Measurements from ENCODE around the gene FIG4. TPM values are rescaled to one million over a fixed set of nuclear protein-coding genes. Genes with fewer than 3 reads are reported as not detected.
"Not testable (repeated sequence)": the region's sequence is repeated elsewhere in the genome, so short reads cannot be mapped to it uniquely, and the experiment has no call there.

FIG4 gene
- total and polyA plus RNA-seq, 4 donors = 7.1 to 26.7 (median 16.4) TPM

GRCh38 chr6:109693111-109693510, 2.0 kb downstream of the FIG4 start:
- ATAC-seq (ENCODE audit: low FRiP score) (no peak), DNase-seq (no peak)

GRCh38 chr6:109695468-109695867, 4.4 kb downstream of the FIG4 start:
- ATAC-seq (ENCODE audit: low FRiP score) (no peak), DNase-seq (no peak)
- intact Hi-C loops (cut with DNase I) = loop anchor here (10.0 kb wide), 2 partner anchors 171 to 489 kb away; partner anchors contain the start of gene CDC40 (in 1 of the 2)
- Histone ChIP-seq H3K27me3 (ENCODE audit: control insufficient read depth in 1 of 2, insufficient read depth in 2 of 2, low read length in 1 of 2) (no peaks in the 10 kb centered on the region), H3K4me3 (ENCODE audit: low read length in 2 of 2) (no peak overlapping the region), H3K4me1 (ENCODE audit: control insufficient read depth in 1 of 2, insufficient read depth in 2 of 2, low read length in 2 of 2) (peaks cover 0 to 4% of the 10 kb centered on the region in 2 donors), H3K27ac (ENCODE audit: low read depth in 1 of 2, low read length in 2 of 2) (no peak overlapping the region), H3K9me3 (ENCODE audit: control insufficient read depth, low read length) (no peaks in the 10 kb centered on the region), H3K36me3 (ENCODE audit: control insufficient read depth in 1 of 2, insufficient read depth in 2 of 2, low read length in 1 of 2) (no peaks in the 10 kb centered on the region)
- WGBS, 2 donors = 45 to 47% methylated on average over 4 of the region's 4 CpGs

More at GRCh38 chr6:109693111-109693510, 2.0 kb downstream of the FIG4 start:
- no peaks in the 10 kb centered on the region for H3K36me3 ChIP-seq (ENCODE audit: control insufficient read depth in 1 of 2, insufficient read depth in 2 of 2, low read length in 1 of 2)
- no peak overlapping the region for H3K4me3 ChIP-seq (ENCODE audit: low read length in 2 of 2)
- H3K9me3 ChIP-seq (ENCODE audit: control insufficient read depth, low read length) = no peaks in the 10 kb centered on the region
- H3K4me1 ChIP-seq (ENCODE audit: control insufficient read depth in 1 of 2, insufficient read depth in 2 of 2, low read length in 2 of 2) = peaks cover 0 to 4% of the 10 kb centered on the region in 2 donors
- no peak overlapping the region for H3K27ac ChIP-seq (ENCODE audit: low read depth in 1 of 2, low read length in 2 of 2)
- intact Hi-C loops (cut with DNase I) = loop anchor here (10.0 kb wide), 2 partner anchors 168 to 492 kb away; partner anchors contain the start of gene CDC40 (in 1 of the 2)
- no peaks in the 10 kb centered on the region for H3K27me3 ChIP-seq (ENCODE audit: control insufficient read depth in 1 of 2, insufficient read depth in 2 of 2, low read length in 1 of 2)

GRCh38 chr6:109696355-109696754, 5.3 kb downstream of the FIG4 start:
- DNase-seq (no peak), ATAC-seq (ENCODE audit: low FRiP score) (no peak)
- no peak overlapping the region for H3K4me3 ChIP-seq (ENCODE audit: low read length in 2 of 2)
- no peaks in the 10 kb centered on the region for H3K9me3 ChIP-seq (ENCODE audit: control insufficient read depth, low read length)
- H3K4me1 ChIP-seq (ENCODE audit: control insufficient read depth in 1 of 2, insufficient read depth in 2 of 2, low read length in 2 of 2) = peaks cover 0 to 4% of the 10 kb centered on the region in 2 donors
- H3K27ac ChIP-seq (ENCODE audit: low read depth in 1 of 2, low read length in 2 of 2) = no peak overlapping the region
- 97% methylated on average over 5 of the region's 5 CpGs for WGBS, 2 donors
- no peaks in the 10 kb centered on the region for H3K36me3 ChIP-seq (ENCODE audit: control insufficient read depth in 1 of 2, insufficient read depth in 2 of 2, low read length in 1 of 2)
- intact Hi-C loops (cut with DNase I) = loop anchor here (10.0 kb wide), 2 partner anchors 172 to 488 kb away; partner anchors contain the start of gene CDC40 (in 1 of the 2)
- no peaks in the 10 kb centered on the region for H3K27me3 ChIP-seq (ENCODE audit: control insufficient read depth in 1 of 2, insufficient read depth in 2 of 2, low read length in 1 of 2)

GRCh38 chr6:109701221-109701620, 10.1 kb downstream of the FIG4 start:
- no peak for DNase-seq
- no peak overlapping the region for H3K4me3 ChIP-seq (ENCODE audit: low read length in 2 of 2)
- H3K4me1 ChIP-seq (ENCODE audit: control insufficient read depth in 1 of 2, insufficient read depth in 2 of 2, low read length in 2 of 2) = peaks cover 2% of the 10 kb centered on the region in 2 donors
- WGBS, 2 donors = 72 to 77% methylated on average over 4 of the region's 4 CpGs
- H3K36me3 ChIP-seq (ENCODE audit: control insufficient read depth in 1 of 2, insufficient read depth in 2 of 2, low read length in 1 of 2) = no peaks in the 10 kb centered on the region
- no peak for ATAC-seq (ENCODE audit: low FRiP score)
- no peaks in the 10 kb centered on the region for H3K27me3 ChIP-seq (ENCODE audit: control insufficient read depth in 1 of 2, insufficient read depth in 2 of 2, low read length in 1 of 2)
- intact Hi-C loops (cut with DNase I) = loop anchor here (10.0 kb wide), 2 partner anchors 94 to 694 kb away; no protein-coding TSS in a partner anchor
- no peaks in the 10 kb centered on the region for H3K9me3 ChIP-seq (ENCODE audit: control insufficient read depth, low read length)
- no peak overlapping the region for H3K27ac ChIP-seq (ENCODE audit: low read depth in 1 of 2, low read length in 2 of 2)

DNA sequence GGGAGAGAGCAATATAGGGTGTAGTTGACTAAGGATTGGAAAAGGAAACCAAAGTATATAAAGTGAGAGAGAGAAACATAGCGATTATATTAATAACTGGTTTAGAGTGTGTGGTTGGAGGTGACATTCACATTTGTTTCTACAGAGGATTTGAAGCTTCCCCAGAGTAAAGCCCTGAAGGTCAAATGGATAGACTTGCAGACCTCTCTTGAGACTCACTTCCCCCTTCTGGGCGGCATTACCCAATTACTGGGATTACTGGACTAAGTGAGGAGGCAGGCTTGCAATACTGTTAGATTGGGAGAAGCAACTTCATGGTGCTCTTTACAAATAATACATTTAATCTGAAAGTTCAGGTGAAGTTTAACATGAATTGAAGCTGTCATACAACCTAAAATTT, 10.7 kb downstream of the FIG4 start:
- intact Hi-C loops (cut with DNase I) = loop anchor here (10.0 kb wide), 2 partner anchors 93 to 693 kb away; no protein-coding TSS in a partner anchor
- Histone ChIP-seq H3K4me1 (ENCODE audit: control insufficient read depth in 1 of 2, insufficient read depth in 2 of 2, low read length in 2 of 2) (peaks cover 2% of the 10 kb centered on the region in 2 donors), H3K9me3 (ENCODE audit: control insufficient read depth, low read length) (no peaks in the 10 kb centered on the region), H3K4me3 (ENCODE audit: low read length in 2 of 2) (no peak overlapping the region), H3K27me3 (ENCODE audit: control insufficient read depth in 1 of 2, insufficient read depth in 2 of 2, low read length in 1 of 2) (no peaks in the 10 kb centered on the region), H3K27ac (ENCODE audit: low read depth in 1 of 2, low read length in 2 of 2) (no peak overlapping the region), H3K36me3 (ENCODE audit: control insufficient read depth in 1 of 2, insufficient read depth in 2 of 2, low read length in 1 of 2) (no peaks in the 10 kb centered on the region)
- ATAC-seq (ENCODE audit: low FRiP score) = no peak
- WGBS, 2 donors = 93 to 95% methylated on average over 2 of the region's 2 CpGs
- no peak for DNase-seq

GRCh38 chr6:109702791-109703190, 11.7 kb downstream of the FIG4 start:
- 76 to 77% methylated on average over 4 of the region's 4 CpGs for WGBS, 2 donors
- peaks cover 0 to 2% of the 10 kb centered on the region in 2 donors for H3K4me1 ChIP-seq (ENCODE audit: control insufficient read depth in 1 of 2, insufficient read depth in 2 of 2, low read length in 2 of 2)

DNA sequence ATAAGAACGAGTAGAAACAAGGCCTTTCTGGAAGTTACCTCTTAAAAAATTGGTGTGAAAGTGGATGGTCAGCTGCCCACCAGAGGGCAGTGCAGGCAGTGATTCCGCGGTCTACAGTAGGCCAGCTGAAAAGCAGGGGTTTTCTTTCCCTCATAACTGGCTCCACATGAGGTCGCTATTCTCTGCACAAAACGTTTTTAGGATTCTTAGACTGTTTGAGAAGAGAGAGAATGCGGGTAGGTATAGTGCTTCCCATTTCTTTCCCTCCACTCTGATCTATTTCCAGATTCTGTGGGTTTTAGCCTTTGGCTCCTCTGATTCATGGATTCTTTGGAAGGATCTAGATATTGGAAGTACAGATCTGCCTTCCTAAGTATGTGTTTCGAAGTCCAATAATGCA, 14.2 kb downstream of the FIG4 start:
- Histone ChIP-seq H3K27me3 (ENCODE audit: control insufficient read depth in 1 of 2, insufficient read depth in 2 of 2, low read length in 1 of 2) (no peaks in the 10 kb centered on the region), H3K4me1 (ENCODE audit: control insufficient read depth in 1 of 2, insufficient read depth in 2 of 2, low read length in 2 of 2) (peaks cover 0 to 2% of the 10 kb centered on the region in 2 donors), H3K36me3 (ENCODE audit: control insufficient read depth in 1 of 2, insufficient read depth in 2 of 2, low read length in 1 of 2) (no peaks in the 10 kb centered on the region), H3K4me3 (ENCODE audit: low read length in 2 of 2) (no peak overlapping the region), H3K27ac (ENCODE audit: low read depth in 1 of 2, low read length in 2 of 2) (no peak overlapping the region), H3K9me3 (ENCODE audit: control insufficient read depth, low read length) (no peaks in the 10 kb centered on the region)
- WGBS, 2 donors = 15 to 16% methylated on average over 7 of the region's 7 CpGs
- ATAC-seq (ENCODE audit: low FRiP score) = peak; percentile 97
- intact Hi-C loops (cut with DNase I) = loop anchor here (5.0 to 10.0 kb wide), 3 partner anchors 90 to 690 kb away; no protein-coding TSS in a partner anchor
- DNase-seq = peak; percentile 85 to 92

More at GRCh38 chr6:109702791-109703190, 11.7 kb downstream of the FIG4 start:
- Histone ChIP-seq H3K4me3 (ENCODE audit: low read length in 2 of 2) (no peak overlapping the region), H3K36me3 (ENCODE audit: control insufficient read depth in 1 of 2, insufficient read depth in 2 of 2, low read length in 1 of 2) (no peaks in the 10 kb centered on the region), H3K27ac (ENCODE audit: low read depth in 1 of 2, low read length in 2 of 2) (no peak overlapping the region), H3K27me3 (ENCODE audit: control insufficient read depth in 1 of 2, insufficient read depth in 2 of 2, low read length in 1 of 2) (no peaks in the 10 kb centered on the region), H3K9me3 (ENCODE audit: control insufficient read depth, low read length) (no peaks in the 10 kb centered on the region)
- DNase-seq (no peak), ATAC-seq (ENCODE audit: low FRiP score) (no peak)
- intact Hi-C loops (cut with DNase I) = loop anchor here (10.0 kb wide), 2 partner anchors 92 to 692 kb away; no protein-coding TSS in a partner anchor

- H3K27me3 ChIP-seq (ENCODE audit: control insufficient read depth in 1 of 2, insufficient read depth in 2 of 2, low read length in 1 of 2) = no peaks in the 10 kb centered on the region
- no peaks in the 10 kb centered on the region for H3K9me3 ChIP-seq (ENCODE audit: control insufficient read depth, low read length)
- H3K36me3 ChIP-seq (ENCODE audit: control insufficient read depth in 1 of 2, insufficient read depth in 2 of 2, low read length in 1 of 2) = no peaks in the 10 kb centered on the region
- intact Hi-C loops (cut with DNase I) = loop anchor here (1.0 to 10.0 kb wide), 4 partner anchors 88 to 688 kb away; no protein-coding TSS in a partner anchor
- no peak overlapping the region for H3K27ac ChIP-seq (ENCODE audit: low read depth in 1 of 2, low read length in 2 of 2)
- 79 to 86% methylated on average over 6 of the region's 6 CpGs for WGBS, 2 donors
- no peak overlapping the region for H3K4me3 ChIP-seq (ENCODE audit: low read length in 2 of 2)
- peaks cover 0 to 2% of the 10 kb centered on the region in 2 donors for H3K4me1 ChIP-seq (ENCODE audit: control insufficient read depth in 1 of 2, insufficient read depth in 2 of 2, low read length in 2 of 2)
- no peak for ATAC-seq (ENCODE audit: low FRiP score)
- DNase-seq = no peak
Observed at GRCh38 chr6:109706513-109706912, 15.4 kb downstream of the FIG4 start.

DNA sequence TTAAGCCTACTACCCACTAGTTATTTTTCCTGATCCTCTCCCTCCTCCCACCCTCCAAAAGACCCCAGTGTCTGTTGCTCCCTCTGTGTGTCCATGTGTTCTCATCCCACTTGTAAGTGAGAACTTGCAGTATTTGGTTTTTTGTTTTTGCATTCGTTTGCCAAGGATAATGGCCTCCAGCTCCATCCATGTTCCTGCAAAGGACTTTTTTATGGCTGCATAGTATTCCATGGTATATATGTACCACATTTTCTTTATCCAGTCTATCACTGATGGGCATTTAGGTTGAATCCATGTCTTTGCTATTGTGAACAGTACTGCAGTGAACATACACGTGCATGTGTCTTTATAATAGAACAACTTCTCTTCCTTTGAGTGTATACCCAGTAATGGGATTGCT, 17.0 kb downstream of the FIG4 start:
- not testable (repeated sequence) for H3K27ac ChIP-seq (ENCODE audit: low read depth in 1 of 2, low read length in 2 of 2); H3K9me3 ChIP-seq (ENCODE audit: control insufficient read depth, low read length); DNase-seq; H3K4me3 ChIP-seq (ENCODE audit: low read length in 2 of 2); H3K27me3 ChIP-seq (ENCODE audit: control insufficient read depth in 1 of 2, insufficient read depth in 2 of 2, low read length in 1 of 2); ATAC-seq (ENCODE audit: low FRiP score); H3K36me3 ChIP-seq (ENCODE audit: control insufficient read depth in 1 of 2, insufficient read depth in 2 of 2, low read length in 1 of 2); H3K4me1 ChIP-seq (ENCODE audit: control insufficient read depth in 1 of 2, insufficient read depth in 2 of 2, low read length in 2 of 2)
- WGBS, 2 donors = 97% methylated on average over 2 of the region's 2 CpGs
- intact Hi-C loops (cut with DNase I) = loop anchor here (5.0 to 10.0 kb wide), 3 partner anchors 87 to 687 kb away; no protein-coding TSS in a partner anchor

Data from aorta (tissue), 5 donors.